ENCODE results near the gene NPLOC4.
"Not testable (repeated sequence)": the region's sequence is repeated elsewhere in the genome, so short reads cannot be mapped to it uniquely, and the experiment has no call there.

Gene NPLOC4

GRCh38 chr17:81631482-81631881, 5.4 kb downstream of the NPLOC4 start:
- DNase-seq (ENCODE audit: low read depth): no peak

GRCh38 chr17:81630274-81630673, 6.6 kb downstream of the NPLOC4 start:
- no peak for DNase-seq (ENCODE audit: low read depth)

GRCh38 chr17:81621494-81622130, 15.3 kb downstream of the NPLOC4 start:
- DNase-seq (ENCODE audit: low read depth): no peak

- DNase-seq (ENCODE audit: low read depth): not testable (repeated sequence)
Observed at GRCh38 chr17:81618307-81618706, 18.6 kb downstream of the NPLOC4 start.

GRCh38 chr17:81616877-81617276, 20.0 kb downstream of the NPLOC4 start:
- DNase-seq (ENCODE audit: low read depth): no peak

- no peak for DNase-seq (ENCODE audit: low read depth)
Observed at GRCh38 chr17:81615401-81615930, 21.4 kb downstream of the NPLOC4 start.

GRCh38 chr17:81612172-81612970, 24.5 kb downstream of the NPLOC4 start:
- no peak for DNase-seq (ENCODE audit: low read depth)

GRCh38 chr17:81609541-81610311, 27.2 kb downstream of the NPLOC4 start:
- no peak for DNase-seq (ENCODE audit: low read depth)

GRCh38 chr17:81608605-81609004, 28.3 kb downstream of the NPLOC4 start:
- DNase-seq (ENCODE audit: low read depth): no peak

GRCh38 chr17:81608082-81608481, 28.8 kb downstream of the NPLOC4 start:
- no peak for DNase-seq (ENCODE audit: low read depth)

- DNase-seq (ENCODE audit: low read depth): no peak
Observed at GRCh38 chr17:81607431-81607830, 29.5 kb downstream of the NPLOC4 start.

GRCh38 chr17:81603846-81604610, 32.9 kb downstream of the NPLOC4 start:
- DNase-seq (ENCODE audit: low read depth): no peak

GRCh38 chr17:81601525-81602120, 35.3 kb downstream of the NPLOC4 start:
- peak; percentile 63 for DNase-seq (ENCODE audit: low read depth)

- peak; percentile 57 for DNase-seq (ENCODE audit: low read depth)
Observed at GRCh38 chr17:81599719-81600486, 37.0 kb downstream of the NPLOC4 start.

- DNase-seq (ENCODE audit: low read depth): no peak
Observed at GRCh38 chr17:81593105-81593871, 43.6 kb downstream of the NPLOC4 start.

GRCh38 chr17:81591971-81592370, 44.9 kb downstream of the NPLOC4 start:
- no peak for DNase-seq (ENCODE audit: low read depth)

- DNase-seq (ENCODE audit: low read depth): no peak
Observed at GRCh38 chr17:81590121-81590520, 46.8 kb downstream of the NPLOC4 start.

- no peak for DNase-seq (ENCODE audit: low read depth)
Observed at GRCh38 chr17:81589612-81590011, 47.3 kb downstream of the NPLOC4 start.

GRCh38 chr17:81586096-81586495, 50.8 kb downstream of the NPLOC4 start:
- no peak for DNase-seq (ENCODE audit: low read depth)

GRCh38 chr17:81584771-81585170, 52.1 kb downstream of the NPLOC4 start:
- DNase-seq (ENCODE audit: low read depth): not testable (repeated sequence)
